Skeletal muscle satellite cell (primary cell): Measurements from ENCODE around the gene DOCK3.

Experiments
- H3K27me3 ChIP-seq: 2 replicates; pipeline ENCODE4 v1.7.0; 2013; ENCODE audit warnings: low read length; ENCODE audit not compliant: control insufficient read depth, insufficient read depth
- H3K36me3 ChIP-seq: 2 replicates; pipeline ENCODE4 v1.7.0; 2013; ENCODE audit warnings: mild to moderate bottlenecking, control low read depth, low read length; ENCODE audit not compliant: insufficient read depth
- H3K4me1 ChIP-seq: 2 replicates; pipeline ENCODE4 v1.7.0; 2013; ENCODE audit warnings: low read length; ENCODE audit not compliant: control insufficient read depth, insufficient read depth
- H3K4me2 ChIP-seq: 2 replicates; pipeline ENCODE4 v1.7.0; 2013; ENCODE audit warnings: mild to moderate bottlenecking, low read length
- H3K4me3 ChIP-seq: 2 replicates; pipeline ENCODE4 v1.7.0; 2013; ENCODE audit warnings: low read length
- H3K9ac ChIP-seq: 2 replicates; pipeline ENCODE4 v1.7.0; 2013; ENCODE audit warnings: mild to moderate bottlenecking, low read depth, low read length, moderate library complexity
- H3K9me3 ChIP-seq: replicated peaks from 2 replicates; pipeline ENCODE4 v1.7.0; 2013; ENCODE audit warnings: mild to moderate bottlenecking, control low read depth, low read length

DOCK3 gene

GRCh38 chr3:51270559-51270958 is 595.8 kb downstream of the DOCK3 start:
- no peaks in the 10 kb centered on the region for H3K9me3 ChIP-seq
- H3K36me3 ChIP-seq = no peaks in the 10 kb centered on the region
- H3K4me1 ChIP-seq = no peaks in the 10 kb centered on the region
- no peak overlapping the region for H3K4me3 ChIP-seq
- no peak overlapping the region for H3K9ac ChIP-seq
- H3K4me2 ChIP-seq = no peak overlapping the region
- no peaks in the 10 kb centered on the region for H3K27me3 ChIP-seq

DNA sequence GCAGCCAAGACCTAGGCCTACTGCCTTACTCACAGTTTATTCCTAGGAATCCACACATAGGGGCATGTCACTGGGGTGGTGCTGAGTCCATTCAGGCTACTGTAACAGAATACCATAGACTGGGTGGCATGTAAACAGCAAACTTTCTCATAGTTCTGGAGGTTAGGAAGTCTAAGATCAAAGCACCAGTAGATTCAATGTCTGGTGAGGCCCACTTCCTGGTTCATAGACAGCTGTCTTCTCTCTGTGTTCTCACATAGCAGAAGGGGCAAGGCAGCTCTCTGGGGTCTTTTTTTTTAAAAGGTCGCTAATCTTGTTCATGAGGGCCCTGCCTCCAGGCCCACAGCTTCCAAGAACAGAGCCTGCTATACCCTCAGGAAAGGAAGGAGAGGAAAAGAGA is 596.4 kb downstream of the DOCK3 start:
- no peak overlapping the region for H3K4me3 ChIP-seq
- no peaks in the 10 kb centered on the region for H3K36me3 ChIP-seq
- H3K9me3 ChIP-seq = no peaks in the 10 kb centered on the region
- H3K9ac ChIP-seq = no peak overlapping the region
- H3K4me2 ChIP-seq = no peak overlapping the region
- H3K4me1 ChIP-seq = no peaks in the 10 kb centered on the region
- H3K27me3 ChIP-seq = no peaks in the 10 kb centered on the region

DNA sequence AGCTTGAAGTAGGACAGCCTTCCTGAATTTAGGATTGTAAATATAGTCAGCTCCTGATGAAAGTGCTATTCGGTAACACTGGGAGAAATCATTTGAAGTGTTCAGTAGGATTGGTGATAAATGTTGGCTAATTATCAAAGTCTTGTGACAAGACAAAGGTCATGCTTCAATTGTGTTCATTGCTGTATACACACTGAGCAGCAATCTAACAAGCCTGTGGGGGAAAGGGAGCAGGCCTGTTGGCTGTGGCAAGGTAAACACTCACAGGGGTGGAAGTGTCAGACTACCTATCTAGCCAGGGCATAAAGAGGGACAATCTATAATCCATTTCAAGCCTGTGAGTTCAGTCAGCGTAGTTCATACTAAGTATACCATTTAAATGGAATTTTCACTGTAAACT is 599.3 kb downstream of the DOCK3 start:
- Histone ChIP-seq H3K27me3 (no peaks in the 10 kb centered on the region), H3K4me3 (no peak overlapping the region), H3K4me2 (no peak overlapping the region), H3K36me3 (no peaks in the 10 kb centered on the region), H3K9me3 (no peaks in the 10 kb centered on the region), H3K4me1 (no peaks in the 10 kb centered on the region), H3K9ac (no peak overlapping the region)

DNA sequence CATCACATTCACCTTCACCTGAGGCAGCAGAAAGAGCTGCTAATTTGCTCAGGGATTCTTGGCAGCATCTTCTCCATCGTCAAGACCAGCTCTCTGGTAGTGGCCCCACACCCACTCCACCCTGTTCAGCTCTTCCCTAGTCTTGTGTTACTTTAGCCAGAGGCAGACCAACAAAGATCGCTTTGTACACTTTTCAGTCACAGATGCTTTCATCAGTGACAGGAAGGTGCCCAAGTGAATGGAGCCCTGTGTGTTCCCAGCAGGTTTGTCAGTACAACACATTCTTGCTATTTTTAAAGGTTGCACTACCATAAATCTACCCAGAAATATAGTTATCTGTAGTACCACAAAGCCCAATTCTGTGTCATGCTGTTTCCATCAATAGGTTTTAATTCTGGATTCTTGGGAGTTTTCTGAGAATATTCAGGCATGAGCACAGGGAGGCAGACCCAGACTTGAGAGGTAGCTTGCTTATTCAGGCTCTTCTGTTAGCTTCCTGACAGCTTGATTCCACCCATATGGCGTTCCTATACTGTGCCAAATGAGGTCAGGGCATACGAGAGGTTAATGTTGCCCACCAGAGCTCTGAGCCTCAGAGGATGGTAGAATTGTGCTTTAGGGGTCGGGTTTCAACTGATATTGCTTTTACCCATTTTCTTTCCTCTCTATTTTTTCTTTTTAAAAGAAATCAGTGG is 600.5 kb downstream of the DOCK3 start:
- Histone ChIP-seq H3K27me3 (no peaks in the 10 kb centered on the region), H3K4me1 (no peaks in the 10 kb centered on the region), H3K4me3 (no peak overlapping the region), H3K4me2 (no peak overlapping the region), H3K9ac (no peak overlapping the region), H3K36me3 (no peaks in the 10 kb centered on the region), H3K9me3 (no peaks in the 10 kb centered on the region)

GRCh38 chr3:51276046-51276445 is 601.3 kb downstream of the DOCK3 start:
- no peaks in the 10 kb centered on the region for H3K27me3 ChIP-seq
- no peaks in the 10 kb centered on the region for H3K9me3 ChIP-seq
- H3K36me3 ChIP-seq = no peaks in the 10 kb centered on the region
- H3K4me1 ChIP-seq = no peaks in the 10 kb centered on the region
- no peak overlapping the region for H3K9ac ChIP-seq
- H3K4me3 ChIP-seq = no peak overlapping the region
- H3K4me2 ChIP-seq = no peak overlapping the region

DNA sequence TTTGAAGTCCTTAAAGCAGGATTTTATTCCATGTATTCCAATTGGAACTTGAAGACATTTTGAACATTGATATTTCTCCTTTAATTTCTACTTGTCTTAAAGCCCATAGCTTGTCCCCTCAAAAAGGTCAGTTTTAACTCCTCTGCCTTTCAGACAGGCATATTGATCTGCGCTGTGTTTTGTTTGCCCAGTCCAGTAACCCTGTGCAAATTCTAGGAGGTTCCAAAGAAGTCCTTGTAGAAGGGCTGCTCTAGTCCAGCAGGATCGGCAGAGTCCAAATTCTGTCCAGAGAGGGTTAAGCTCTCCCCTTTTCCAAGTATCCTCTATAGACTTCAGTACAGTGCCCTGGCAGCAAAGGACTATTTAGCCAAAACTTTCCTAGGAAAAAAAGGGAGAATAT is 604.7 kb downstream of the DOCK3 start:
- H3K4me3 ChIP-seq = no peak overlapping the region
- H3K9ac ChIP-seq = no peak overlapping the region
- H3K4me1 ChIP-seq = peaks cover 13% of the 10 kb centered on the region
- H3K36me3 ChIP-seq = no peaks in the 10 kb centered on the region
- no peaks in the 10 kb centered on the region for H3K9me3 ChIP-seq
- H3K4me2 ChIP-seq = no peak overlapping the region
- H3K27me3 ChIP-seq = no peaks in the 10 kb centered on the region

DNA sequence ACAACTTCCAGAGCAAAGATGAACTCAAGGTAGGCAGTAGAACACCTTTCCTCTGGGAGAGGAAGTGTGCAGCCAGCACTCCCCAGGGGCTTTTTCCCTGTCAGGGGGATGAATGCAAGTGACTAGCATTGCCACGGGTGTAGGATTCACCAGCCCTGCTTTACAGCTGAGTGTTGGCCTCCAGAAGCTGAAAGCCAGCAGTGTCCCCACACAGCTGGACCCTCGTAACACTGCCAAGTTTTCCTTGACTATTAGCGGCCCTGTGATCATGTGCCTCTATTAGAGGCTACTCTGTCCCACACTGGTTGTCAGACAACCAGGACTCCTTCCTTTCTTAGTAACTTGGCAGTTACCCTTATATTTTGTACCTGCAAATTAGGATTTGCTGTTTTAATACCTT is 605.4 kb downstream of the DOCK3 start:
- H3K4me3 ChIP-seq = no peak overlapping the region
- H3K9ac ChIP-seq = no peak overlapping the region
- peaks cover 13% of the 10 kb centered on the region for H3K4me1 ChIP-seq
- H3K4me2 ChIP-seq = no peak overlapping the region
- H3K36me3 ChIP-seq = no peaks in the 10 kb centered on the region
- H3K27me3 ChIP-seq = no peaks in the 10 kb centered on the region
- no peaks in the 10 kb centered on the region for H3K9me3 ChIP-seq

DNA sequence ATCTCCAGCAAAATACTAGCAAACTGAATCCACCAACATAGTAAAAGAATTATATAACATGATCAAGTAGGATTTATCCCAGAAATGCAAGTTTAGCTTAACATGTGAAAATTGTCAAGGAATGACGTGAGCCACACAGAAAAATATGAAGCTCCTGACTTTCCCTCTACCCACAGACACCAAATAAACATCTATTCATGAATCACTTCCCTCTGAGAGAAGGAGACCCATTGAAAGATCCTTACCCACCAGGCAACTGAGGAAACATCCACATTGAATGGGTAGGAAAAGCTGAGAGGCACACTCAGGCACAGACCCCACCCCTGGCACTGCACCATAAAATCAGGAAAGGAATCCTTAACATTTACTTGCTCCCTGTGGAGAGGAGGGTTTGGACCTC is 608.2 kb downstream of the DOCK3 start:
- no peaks in the 10 kb centered on the region for H3K27me3 ChIP-seq

GRCh38 chr3:51283421-51283820 is 608.7 kb downstream of the DOCK3 start:
- Histone ChIP-seq H3K9me3 (no peaks in the 10 kb centered on the region), H3K4me3 (no peak overlapping the region), H3K4me2 (peak overlapping the region; percentile 3), H3K36me3 (no peaks in the 10 kb centered on the region), H3K9ac (peak overlapping the region; percentile 54), H3K27me3 (no peaks in the 10 kb centered on the region), H3K4me1 (peaks cover 13% of the 10 kb centered on the region)

More for the DNA sequence above, 608.2 kb downstream of the DOCK3 start:
- Histone ChIP-seq H3K4me3 (no peak overlapping the region), H3K36me3 (no peaks in the 10 kb centered on the region), H3K4me1 (peaks cover 13% of the 10 kb centered on the region), H3K9me3 (no peaks in the 10 kb centered on the region), H3K4me2 (peak overlapping the region; percentile 3), H3K9ac (peak overlapping the region; percentile 54)

DNA sequence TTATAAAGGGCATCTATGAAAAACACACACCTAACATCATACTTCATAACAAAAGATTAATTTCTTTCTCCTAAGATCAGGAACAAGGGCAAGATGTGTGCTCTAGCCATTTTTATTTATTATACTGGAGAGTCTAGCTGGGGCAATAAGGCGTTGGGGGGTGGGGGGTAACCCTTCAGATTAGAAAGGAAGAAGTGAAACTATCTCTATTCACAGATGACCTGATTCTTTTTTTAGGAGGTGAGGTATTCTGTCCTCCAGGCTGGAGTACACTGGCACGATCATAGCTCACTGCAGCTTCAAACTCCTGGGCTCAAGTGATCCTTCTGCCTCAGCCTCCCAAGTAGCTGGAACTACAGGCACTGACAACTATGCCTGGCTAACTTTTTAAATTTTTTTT is 620.9 kb downstream of the DOCK3 start:
- Histone ChIP-seq H3K4me1 (no peaks in the 10 kb centered on the region), H3K27me3 (no peaks in the 10 kb centered on the region), H3K36me3 (no peaks in the 10 kb centered on the region), H3K9ac (no peak overlapping the region), H3K4me2 (no peak overlapping the region), H3K4me3 (no peak overlapping the region), H3K9me3 (no peaks in the 10 kb centered on the region)

DNA sequence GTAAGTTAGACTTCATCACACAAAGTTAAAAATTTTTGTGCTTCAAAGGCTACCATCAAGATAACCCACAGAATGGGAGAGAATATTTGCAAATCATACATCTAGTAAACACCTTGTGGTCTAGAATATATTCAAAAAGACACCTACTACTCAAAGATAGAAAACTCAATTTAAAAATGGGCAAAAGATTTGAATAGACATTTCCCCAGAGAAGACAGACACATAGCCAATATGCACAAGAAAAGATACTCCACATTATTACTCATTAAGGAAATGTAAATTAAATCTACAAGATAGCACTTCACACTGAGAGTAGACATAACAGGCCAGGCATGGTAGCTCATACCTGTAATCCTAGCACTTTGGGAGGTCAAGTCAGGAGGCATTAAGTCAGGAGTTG is 622.6 kb downstream of the DOCK3 start:
- Histone ChIP-seq H3K4me2 (no peak overlapping the region), H3K27me3 (no peaks in the 10 kb centered on the region), H3K9me3 (no peaks in the 10 kb centered on the region), H3K9ac (no peak overlapping the region), H3K36me3 (no peaks in the 10 kb centered on the region), H3K4me3 (no peak overlapping the region), H3K4me1 (no peaks in the 10 kb centered on the region)

- H3K9me3 ChIP-seq = no peaks in the 10 kb centered on the region
Measured at GRCh38 chr3:51304230-51304629, 629.5 kb downstream of the DOCK3 start.

More at GRCh38 chr3:51304230-51304629, 629.5 kb downstream of the DOCK3 start:
- Histone ChIP-seq H3K9ac (no peak overlapping the region), H3K36me3 (no peaks in the 10 kb centered on the region), H3K4me1 (no peaks in the 10 kb centered on the region), H3K4me2 (no peak overlapping the region), H3K4me3 (no peak overlapping the region), H3K27me3 (no peaks in the 10 kb centered on the region)
